ENCODE data around the gene ARHGAP10. TPM values are rescaled to one million over a fixed set of nuclear protein-coding genes. Genes with fewer than 3 reads are reported as not detected.

ARHGAP10 gene
- total RNA-seq, 1 experiment from 2014 or later, result 4.8 TPM

GRCh38 chr4:147863808-147864472 is 132.1 kb downstream of the ARHGAP10 start:
- POLR2A ChIA-PET (ENCODE audit: low non-redundant PET), result no interaction called here
- no peaks in the 10 kb centered on the region for H3K27me3 ChIP-seq (replicated peaks; ENCODE audit: insufficient read depth, low read depth, low read length, poor library complexity)
- BruUV-seq (replicated peaks), result no TSS peak
- CTCF ChIA-PET, result no interaction called here
- no peaks in the 10 kb centered on the region for H3K36me3 ChIP-seq (ENCODE audit: insufficient read depth, low read length, poor library complexity, severe bottlenecking)
- H3K4me1 ChIP-seq (ENCODE audit: insufficient read depth, low read length, poor library complexity, severe bottlenecking), result peaks cover 2% of the 10 kb centered on the region
- TF ChIP-seq CTCF (conservative IDR thresholded peaks at IDR 0.05; ENCODE audit: low read depth, low read length), result no peak
- TF ChIP-seq EZH2 (IDR thresholded peaks at IDR 0.05; ENCODE audit: borderline replicate concordance, low read depth, low read length, poor library complexity, severe bottlenecking), result no peak
- intact Hi-C loops (cut with micrococcal nuclease; ENCODE audit: unreplicated experiment), result loop anchor here (10.0 kb wide), 1 partner anchor 349 kb away; no protein-coding TSS in a partner anchor
- H3K4me3 ChIP-seq (ENCODE audit: low read depth, low read length, poor library complexity, severe bottlenecking), result no peak overlapping the region
- no peak for DNase-seq (ENCODE audit: low spot score)
- H3K27ac ChIP-seq (ENCODE audit: low read depth, low read length, poor library complexity, severe bottlenecking), result no peak overlapping the region
- no peaks in the 10 kb centered on the region for H3K9me3 ChIP-seq (ENCODE audit: low read depth, low read length, poor library complexity, severe bottlenecking)

DNA sequence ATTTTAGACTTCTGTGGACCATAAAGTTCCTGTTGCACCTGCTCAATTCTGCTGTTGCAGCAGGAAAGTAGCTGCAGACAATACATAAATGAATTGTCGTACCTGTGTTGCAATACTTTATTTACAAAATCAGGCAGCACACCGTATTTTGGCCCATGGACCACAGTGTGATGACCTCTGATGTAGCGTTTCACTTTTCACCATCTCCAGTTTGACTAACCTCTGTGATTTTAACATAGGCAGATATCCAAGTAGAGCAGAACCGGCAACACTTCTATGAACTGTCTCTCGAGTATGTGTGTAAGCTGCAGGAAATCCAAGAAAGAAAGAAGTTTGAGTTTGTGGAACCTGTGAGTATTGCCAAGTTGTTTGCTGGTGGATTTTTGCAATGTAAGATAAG is 132.7 kb downstream of the ARHGAP10 start:
- BruUV-seq (replicated peaks), result no TSS peak
- ChIA-PET POLR2A (ENCODE audit: low non-redundant PET) (no interaction called here), CTCF (no interaction called here)
- Histone ChIP-seq H3K4me3 (ENCODE audit: low read depth, low read length, poor library complexity, severe bottlenecking) (no peak overlapping the region), H3K4me1 (ENCODE audit: insufficient read depth, low read length, poor library complexity, severe bottlenecking) (peaks cover 2% of the 10 kb centered on the region), H3K27ac (ENCODE audit: low read depth, low read length, poor library complexity, severe bottlenecking) (no peak overlapping the region), H3K27me3 (replicated peaks; ENCODE audit: insufficient read depth, low read depth, low read length, poor library complexity) (no peaks in the 10 kb centered on the region), H3K9me3 (ENCODE audit: low read depth, low read length, poor library complexity, severe bottlenecking) (no peaks in the 10 kb centered on the region), H3K36me3 (ENCODE audit: insufficient read depth, low read length, poor library complexity, severe bottlenecking) (no peaks in the 10 kb centered on the region)
- no peak for TF ChIP-seq EZH2 (IDR thresholded peaks at IDR 0.05; ENCODE audit: borderline replicate concordance, low read depth, low read length, poor library complexity, severe bottlenecking)
- no peak for TF ChIP-seq CTCF (conservative IDR thresholded peaks at IDR 0.05; ENCODE audit: low read depth, low read length)
- no peak for DNase-seq (ENCODE audit: low spot score)
- intact Hi-C loops (cut with micrococcal nuclease; ENCODE audit: unreplicated experiment), result loop anchor here (5.0 to 10.0 kb wide), 2 partner anchors 350 to 757 kb away; no protein-coding TSS in a partner anchor

DNA sequence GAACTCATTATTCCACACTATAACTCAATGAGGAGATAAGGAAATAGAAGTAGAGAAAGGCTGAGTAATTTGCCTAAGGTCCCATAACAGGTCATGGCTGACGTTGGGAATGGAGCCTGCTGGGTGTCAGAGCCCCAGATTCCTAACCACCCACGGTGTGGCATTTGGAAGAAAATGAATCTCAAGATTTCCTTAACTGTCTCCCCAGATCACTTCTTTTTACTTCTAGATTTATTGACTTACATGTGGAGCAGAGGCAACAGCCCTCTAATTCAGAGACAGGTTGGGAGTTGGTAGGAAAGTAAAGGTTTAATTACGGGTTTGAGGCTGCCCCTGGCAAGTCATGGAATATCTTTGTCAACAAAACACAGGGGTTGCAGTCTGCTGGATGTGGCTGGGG is 134.0 kb downstream of the ARHGAP10 start:
- Histone ChIP-seq H3K27ac (ENCODE audit: low read depth, low read length, poor library complexity, severe bottlenecking) (no peak overlapping the region), H3K36me3 (ENCODE audit: insufficient read depth, low read length, poor library complexity, severe bottlenecking) (no peaks in the 10 kb centered on the region), H3K4me1 (ENCODE audit: insufficient read depth, low read length, poor library complexity, severe bottlenecking) (peaks cover 2% of the 10 kb centered on the region), H3K27me3 (replicated peaks; ENCODE audit: insufficient read depth, low read depth, low read length, poor library complexity) (no peaks in the 10 kb centered on the region), H3K9me3 (ENCODE audit: low read depth, low read length, poor library complexity, severe bottlenecking) (no peaks in the 10 kb centered on the region), H3K4me3 (ENCODE audit: low read depth, low read length, poor library complexity, severe bottlenecking) (no peak overlapping the region)
- no TSS peak for BruUV-seq (replicated peaks)
- intact Hi-C loops (cut with micrococcal nuclease; ENCODE audit: unreplicated experiment), result loop anchor here (1.0 to 10.0 kb wide), 4 partner anchors 158 to 759 kb away; no protein-coding TSS in a partner anchor
- CTCF ChIA-PET, result interaction anchor here (0.6 to 1.7 kb wide), 2 partner anchors 755 to 768 kb away, joined by 3 to 7 read pairs; no protein-coding TSS in a partner anchor
- TF ChIP-seq EZH2 (IDR thresholded peaks at IDR 0.05; ENCODE audit: borderline replicate concordance, low read depth, low read length, poor library complexity, severe bottlenecking) (no peak), CTCF (conservative IDR thresholded peaks at IDR 0.05; ENCODE audit: low read depth, low read length) (no peak)
- no peak for DNase-seq (ENCODE audit: low spot score)
- POLR2A ChIA-PET (ENCODE audit: low non-redundant PET), result no interaction called here

Data from A673 (cell line).